Measurements from ENCODE around the gene CEP350.

GRCh38 chr1:180041582-180041981 lies 87.0 kb downstream of the CEP350 start:
- TF ChIP-seq CTCF (conservative IDR thresholded peaks at IDR 0.05 in 1 of 2, IDR thresholded peaks at IDR 0.05 in 1 of 2; ENCODE audit: low read depth in 1 of 2, low read length in 2 of 2) (no peak), EZH2 (IDR thresholded peaks at IDR 0.05; ENCODE audit: low read length, missing control alignments) (no peak)
